Tibial nerve (tissue), 4 donors: ENCODE measurements around the gene PMIS2. TPM values are rescaled to one million over a fixed set of nuclear protein-coding genes. Genes with fewer than 3 reads are reported as not detected.
A peak's percentile ranks its signal among the peaks of the same experiment; 100 is the strongest.

Experiments
- DNase-seq, 2 donors: peaks; one replicate each; pipeline ENCODE4 v3.0.0-alpha.2; 2019; ENCODE audit warnings: low spot score in 2 of 2
- H3K27ac ChIP-seq, 4 donors: fragments of 200-600 bp; sonication (generic) in 3 of 4; one replicate each; pipeline ENCODE4 v1.5.1; 2017 to 2019; ENCODE audit warnings: mild to moderate bottlenecking in 1 of 4
- H3K27me3 ChIP-seq, 2 donors: fragments of 200-600 bp; sonication (generic) in 1 of 2; one replicate each; pipeline versions ENCODE4 v1.5.1 to v1.6.0; 2017 to 2019
- H3K36me3 ChIP-seq, 3 donors: fragments of 200-600 bp; sonication (generic); one replicate each; pipeline ENCODE4 v1.5.1; 2018 to 2019
- H3K4me1 ChIP-seq, 4 donors: fragments of 200-600 bp; sonication (generic) in 3 of 4; one replicate each; pipeline ENCODE4 v1.5.1; 2017 to 2019
- H3K4me3 ChIP-seq, 4 donors: fragments of 200-600 bp; sonication (generic) in 3 of 4; one replicate each; pipeline ENCODE4 v1.5.1; 2017 to 2019; ENCODE audit warnings: mild to moderate bottlenecking in 1 of 4, moderate library complexity in 1 of 4
- H3K9me3 ChIP-seq, 4 donors: fragments of 200-600 bp; sonication (generic) in 3 of 4; one replicate each; pipeline ENCODE4 v1.5.1; 2017 to 2019
- EP300 ChIP-seq, 2 donors: sonication (generic); formaldehyde crosslinking; IDR thresholded peaks; one replicate each; pipeline ENCODE4 v1.6.1; 2017; ENCODE audit warnings: antibody characterized with exemption in 2 of 2, mild to moderate bottlenecking in 1 of 2
- POLR2A ChIP-seq, 2 donors: fragments of 450-650 bp; IDR thresholded peaks; one replicate each; pipeline ENCODE4 v1.6.1; 2017; ENCODE audit warnings: antibody characterized with exemption in 2 of 2, mild to moderate bottlenecking in 2 of 2, moderate library complexity in 2 of 2
- WGBS, 2 donors: methylation state at CpG; one replicate each; pipeline ENCODE4 v1.1.5; 2018; 5-methylcytosine and 5-hydroxymethylcytosine counted together
- total RNA-seq, 4 donors: library from RNA; depleted of rRNA; stranded (reverse); fragments of >200 nt; gene quantifications; one replicate each; pipeline ENCODE4 v1.1.0, GENCODE V29; 2016
- TF ChIP-seq, protein P1 (sequence below), 5 experiments: fragments of 200-600 bp in 3 of 5; fragments of 450-650 bp in 2 of 5; sonication (generic) in 3 of 5; IDR thresholded peaks; one replicate each; pipeline ENCODE4 v1.5.1; 2016 to 2019; ENCODE audit warnings: antibody characterized with exemption in 5 of 5, mild to moderate bottlenecking in 3 of 5, moderate library complexity in 2 of 5

The PMIS2 gene
- total RNA-seq, 4 donors from 2014 or later, result not detected

DNA sequence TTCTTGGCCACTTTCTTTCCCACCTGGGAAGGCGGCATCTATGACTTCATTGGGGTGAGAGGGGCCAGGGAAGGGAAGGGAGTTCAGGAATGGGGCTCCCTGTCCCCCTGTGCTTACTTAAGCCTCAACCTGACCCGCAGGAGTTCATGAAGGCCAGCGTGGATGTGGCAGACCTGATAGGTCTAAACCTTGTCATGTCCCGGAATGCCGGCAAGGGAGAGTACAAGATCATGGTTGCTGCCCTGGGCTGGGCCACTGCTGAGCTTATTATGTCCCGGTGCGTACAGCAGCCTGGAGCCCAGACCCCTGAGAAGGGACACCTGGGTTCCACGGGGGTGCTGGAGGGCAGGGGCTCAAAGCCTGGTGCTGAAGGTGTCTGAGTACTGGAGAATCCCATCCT is 39.4 kb upstream of the PMIS2 start:
- Histone ChIP-seq H3K27ac (peak overlapping the region in 1 of 4 donors; percentile 88), H3K27me3 (no peaks in the 10 kb centered on the region), H3K4me1 (peaks cover 0 to 37% (median 15%) of the 10 kb centered on the region in 4 donors), H3K4me3 (peak overlapping the region; percentile 56 to 98 (median 80)), H3K9me3 (no peaks in the 10 kb centered on the region), H3K36me3 (peaks cover 0 to 60% (median 0%) of the 10 kb centered on the region in 3 donors)
- 78 to 84% methylated on average over 8 of the region's 8 CpGs for WGBS, 2 donors
- no peak for DNase-seq
- TF ChIP-seq EP300 (IDR thresholded peaks at IDR 0.05) (no peak), POLR2A (IDR thresholded peaks at IDR 0.05) (no peak)
- TF ChIP-seq, protein P1, sequence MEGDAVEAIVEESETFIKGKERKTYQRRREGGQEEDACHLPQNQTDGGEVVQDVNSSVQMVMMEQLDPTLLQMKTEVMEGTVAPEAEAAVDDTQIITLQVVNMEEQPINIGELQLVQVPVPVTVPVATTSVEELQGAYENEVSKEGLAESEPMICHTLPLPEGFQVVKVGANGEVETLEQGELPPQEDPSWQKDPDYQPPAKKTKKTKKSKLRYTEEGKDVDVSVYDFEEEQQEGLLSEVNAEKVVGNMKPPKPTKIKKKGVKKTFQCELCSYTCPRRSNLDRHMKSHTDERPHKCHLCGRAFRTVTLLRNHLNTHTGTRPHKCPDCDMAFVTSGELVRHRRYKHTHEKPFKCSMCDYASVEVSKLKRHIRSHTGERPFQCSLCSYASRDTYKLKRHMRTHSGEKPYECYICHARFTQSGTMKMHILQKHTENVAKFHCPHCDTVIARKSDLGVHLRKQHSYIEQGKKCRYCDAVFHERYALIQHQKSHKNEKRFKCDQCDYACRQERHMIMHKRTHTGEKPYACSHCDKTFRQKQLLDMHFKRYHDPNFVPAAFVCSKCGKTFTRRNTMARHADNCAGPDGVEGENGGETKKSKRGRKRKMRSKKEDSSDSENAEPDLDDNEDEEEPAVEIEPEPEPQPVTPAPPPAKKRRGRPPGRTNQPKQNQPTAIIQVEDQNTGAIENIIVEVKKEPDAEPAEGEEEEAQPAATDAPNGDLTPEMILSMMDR (IDR thresholded peaks at IDR 0.05), result no peak

- H3K27ac ChIP-seq, result no peak overlapping the region
- H3K9me3 ChIP-seq, result no peaks in the 10 kb centered on the region
- H3K4me3 ChIP-seq, result no peak overlapping the region
- H3K27me3 ChIP-seq, result no peaks in the 10 kb centered on the region
- DNase-seq, result peak in 1 of 2 donors; percentile 33
- WGBS, 2 donors, result 17 to 19% methylated on average over 6 of the region's 6 CpGs
- no peak for TF ChIP-seq EP300 (IDR thresholded peaks at IDR 0.05)
- TF ChIP-seq POLR2A (IDR thresholded peaks at IDR 0.05), result no peak
- TF ChIP-seq, protein P1 (IDR thresholded peaks at IDR 0.05), result peak; percentile 58 to 73 (median 69)
- peaks cover 0 to 27% (median 13%) of the 10 kb centered on the region in 4 donors for H3K4me1 ChIP-seq
- peaks cover 0 to 38% (median 0%) of the 10 kb centered on the region in 3 donors for H3K36me3 ChIP-seq
Measured at GRCh38 chr19:35549174-35549788, 36.7 kb upstream of the PMIS2 start.

GRCh38 chr19:35549879-35550523 is 36.0 kb upstream of the PMIS2 start:
- no peaks in the 10 kb centered on the region for H3K27me3 ChIP-seq
- H3K4me3 ChIP-seq, result no peak overlapping the region
- no peak for TF ChIP-seq POLR2A (IDR thresholded peaks at IDR 0.05)
- no peak for TF ChIP-seq EP300 (IDR thresholded peaks at IDR 0.05)
- TF ChIP-seq, protein P1 (IDR thresholded peaks at IDR 0.05), result no peak
- WGBS, 2 donors, result 72 to 84% methylated on average over 15 of the region's 15 CpGs
- H3K9me3 ChIP-seq, result no peaks in the 10 kb centered on the region
- DNase-seq, result no peak
- H3K4me1 ChIP-seq, result peaks cover 0 to 22% (median 8%) of the 10 kb centered on the region in 4 donors
- no peak overlapping the region for H3K27ac ChIP-seq
- H3K36me3 ChIP-seq, result peaks cover 0 to 38% (median 0%) of the 10 kb centered on the region in 3 donors

GRCh38 chr19:35551091-35551810 is 34.7 kb upstream of the PMIS2 start:
- no peaks in the 10 kb centered on the region for H3K27me3 ChIP-seq
- 82 to 83% methylated on average over 20 to 21 of the region's 21 CpGs for WGBS, 2 donors
- no peak overlapping the region for H3K27ac ChIP-seq
- H3K4me1 ChIP-seq, result peaks cover 0 to 16% (median 6%) of the 10 kb centered on the region in 4 donors
- TF ChIP-seq POLR2A (IDR thresholded peaks at IDR 0.05) (no peak), EP300 (IDR thresholded peaks at IDR 0.05) (no peak)
- TF ChIP-seq, protein P1 (IDR thresholded peaks at IDR 0.05), result no peak
- DNase-seq, result no peak
- H3K36me3 ChIP-seq, result peaks cover 0 to 38% (median 0%) of the 10 kb centered on the region in 3 donors
- H3K4me3 ChIP-seq, result no peak overlapping the region
- H3K9me3 ChIP-seq, result no peaks in the 10 kb centered on the region
